Mammary epithelial cell (primary cell): ENCODE data around the gene ATPAF1.

ENCODE experiments used
- EZH2 ChIP-seq: IDR thresholded peaks from 2 replicates; pipeline ENCODE4 v1.6.1; 2012; ENCODE audit warnings: low read length, inconsistent platforms, borderline replicate concordance
- TF ChIP-seq, protein P1 (sequence below), 2 donors: IDR thresholded peaks in 1 of 2; conservative IDR thresholded peaks in 1 of 2; 2 replicates each; pipeline ENCODE4 v1.5.1; 2011 to 2012; ENCODE audit warnings: inconsistent platforms in 2 of 2, low read length in 2 of 2, mild to moderate bottlenecking in 2 of 2, control low read depth in 1 of 2, low read depth in 1 of 2; ENCODE audit not compliant: insufficient read depth in 1 of 2; ENCODE audit errors: extremely low read depth in 1 of 2

DNA sequence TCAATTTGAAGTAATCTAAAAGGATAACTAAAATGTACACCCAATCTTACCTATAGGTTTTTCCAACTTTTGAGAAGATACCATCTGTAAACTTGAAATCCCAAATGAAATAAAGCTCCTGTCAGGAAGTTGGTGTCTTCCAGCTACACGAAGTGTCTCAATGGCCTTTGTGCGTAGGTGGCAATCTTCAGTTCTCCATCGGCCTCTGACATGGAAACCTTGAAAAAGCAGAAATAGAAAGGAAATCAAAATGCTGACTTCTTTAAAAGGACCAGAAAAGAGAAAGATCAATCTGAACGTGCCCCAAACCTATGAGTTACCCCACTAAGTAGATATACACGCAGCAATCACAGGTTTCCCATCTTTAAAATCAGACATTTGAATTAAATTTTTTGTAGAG lies 74.1 kb downstream of the ATPAF1 start:
- TF ChIP-seq, protein P1, sequence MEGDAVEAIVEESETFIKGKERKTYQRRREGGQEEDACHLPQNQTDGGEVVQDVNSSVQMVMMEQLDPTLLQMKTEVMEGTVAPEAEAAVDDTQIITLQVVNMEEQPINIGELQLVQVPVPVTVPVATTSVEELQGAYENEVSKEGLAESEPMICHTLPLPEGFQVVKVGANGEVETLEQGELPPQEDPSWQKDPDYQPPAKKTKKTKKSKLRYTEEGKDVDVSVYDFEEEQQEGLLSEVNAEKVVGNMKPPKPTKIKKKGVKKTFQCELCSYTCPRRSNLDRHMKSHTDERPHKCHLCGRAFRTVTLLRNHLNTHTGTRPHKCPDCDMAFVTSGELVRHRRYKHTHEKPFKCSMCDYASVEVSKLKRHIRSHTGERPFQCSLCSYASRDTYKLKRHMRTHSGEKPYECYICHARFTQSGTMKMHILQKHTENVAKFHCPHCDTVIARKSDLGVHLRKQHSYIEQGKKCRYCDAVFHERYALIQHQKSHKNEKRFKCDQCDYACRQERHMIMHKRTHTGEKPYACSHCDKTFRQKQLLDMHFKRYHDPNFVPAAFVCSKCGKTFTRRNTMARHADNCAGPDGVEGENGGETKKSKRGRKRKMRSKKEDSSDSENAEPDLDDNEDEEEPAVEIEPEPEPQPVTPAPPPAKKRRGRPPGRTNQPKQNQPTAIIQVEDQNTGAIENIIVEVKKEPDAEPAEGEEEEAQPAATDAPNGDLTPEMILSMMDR (conservative IDR thresholded peaks at IDR 0.05 in 1 of 2, IDR thresholded peaks at IDR 0.05 in 1 of 2; ENCODE audit: extremely low read depth in 1 of 2, insufficient read depth in 1 of 2, low read depth in 1 of 2, low read length in 2 of 2) = no peak
- TF ChIP-seq EZH2 = no peak
